ENCODE data around the gene HIP1.
"Not testable (repeated sequence)": the region's sequence is repeated elsewhere in the genome, so short reads cannot be mapped to it uniquely, and the experiment has no call there.

The HIP1 gene

DNA sequence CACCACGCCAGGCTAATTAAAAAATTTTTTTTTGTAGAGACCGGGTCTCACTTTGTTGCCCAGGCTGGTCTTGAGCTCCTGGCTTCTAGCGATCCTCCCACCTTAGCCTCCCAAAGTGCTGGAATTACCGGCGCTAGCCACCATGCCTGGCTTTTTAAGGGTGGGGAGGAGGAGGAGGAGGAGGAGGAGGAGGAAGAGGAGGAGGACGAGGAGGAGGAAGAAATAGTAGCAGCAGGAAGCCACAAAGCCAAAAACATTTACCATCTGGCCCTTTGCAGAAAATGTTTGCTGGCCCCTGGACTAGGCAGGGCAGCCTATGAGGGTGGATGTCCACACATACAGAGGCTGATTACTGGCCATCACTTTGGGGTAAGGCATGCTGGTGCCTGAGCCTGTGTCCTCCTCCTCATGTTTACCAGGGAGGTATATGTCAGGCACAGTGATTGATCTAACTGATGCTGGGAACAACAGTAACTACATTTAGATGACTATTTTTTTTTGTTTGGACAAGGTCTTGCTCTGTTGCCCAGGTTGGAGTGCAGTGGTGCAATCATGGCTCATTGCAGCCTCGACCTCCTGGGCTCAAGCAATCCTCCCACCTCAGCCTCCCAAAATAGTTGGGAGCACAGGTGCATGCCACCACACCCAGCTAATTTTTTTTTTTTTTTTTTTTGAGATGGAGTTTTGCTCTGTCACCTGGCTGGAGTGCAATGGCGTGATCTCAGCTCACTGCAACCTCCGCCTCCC, 122.1 kb downstream of the HIP1 start:
- Histone ChIP-seq H4K20me1 (ENCODE audit: insufficient read depth) (no peaks in the 10 kb centered on the region), H2AFZ (ENCODE audit: low read depth) (no peak overlapping the region), H3K4me1 (ENCODE audit: low read depth, poor library complexity, severe bottlenecking) (peaks cover 37% of the 10 kb centered on the region), H3K4me2 (no peak overlapping the region), H3K27me3 (ENCODE audit: insufficient read depth, low read depth) (no peaks in the 10 kb centered on the region), H3K9ac (no peak overlapping the region), H3K4me3 (IDR thresholded peaks at IDR 0.05; ENCODE audit: insufficient read depth, low read depth, low read length) (no peak overlapping the region), H3K27ac (no peak overlapping the region), H3K36me3 (ENCODE audit: insufficient read depth) (no peaks in the 10 kb centered on the region), H3K79me2 (ENCODE audit: insufficient read depth, low read depth) (no peaks in the 10 kb centered on the region)
- TF ChIP-seq, protein P1, sequence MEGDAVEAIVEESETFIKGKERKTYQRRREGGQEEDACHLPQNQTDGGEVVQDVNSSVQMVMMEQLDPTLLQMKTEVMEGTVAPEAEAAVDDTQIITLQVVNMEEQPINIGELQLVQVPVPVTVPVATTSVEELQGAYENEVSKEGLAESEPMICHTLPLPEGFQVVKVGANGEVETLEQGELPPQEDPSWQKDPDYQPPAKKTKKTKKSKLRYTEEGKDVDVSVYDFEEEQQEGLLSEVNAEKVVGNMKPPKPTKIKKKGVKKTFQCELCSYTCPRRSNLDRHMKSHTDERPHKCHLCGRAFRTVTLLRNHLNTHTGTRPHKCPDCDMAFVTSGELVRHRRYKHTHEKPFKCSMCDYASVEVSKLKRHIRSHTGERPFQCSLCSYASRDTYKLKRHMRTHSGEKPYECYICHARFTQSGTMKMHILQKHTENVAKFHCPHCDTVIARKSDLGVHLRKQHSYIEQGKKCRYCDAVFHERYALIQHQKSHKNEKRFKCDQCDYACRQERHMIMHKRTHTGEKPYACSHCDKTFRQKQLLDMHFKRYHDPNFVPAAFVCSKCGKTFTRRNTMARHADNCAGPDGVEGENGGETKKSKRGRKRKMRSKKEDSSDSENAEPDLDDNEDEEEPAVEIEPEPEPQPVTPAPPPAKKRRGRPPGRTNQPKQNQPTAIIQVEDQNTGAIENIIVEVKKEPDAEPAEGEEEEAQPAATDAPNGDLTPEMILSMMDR (conservative IDR thresholded peaks at IDR 0.05; ENCODE audit: low read depth, low read length), result no peak

- no peak overlapping the region for H3K9ac ChIP-seq
- H4K20me1 ChIP-seq (ENCODE audit: insufficient read depth), result no peaks in the 10 kb centered on the region
- no peak overlapping the region for H2AFZ ChIP-seq (ENCODE audit: low read depth)
- H3K4me2 ChIP-seq, result no peak overlapping the region
- H3K4me1 ChIP-seq (ENCODE audit: low read depth, poor library complexity, severe bottlenecking), result peaks cover 37% of the 10 kb centered on the region
- TF ChIP-seq, protein P1 (conservative IDR thresholded peaks at IDR 0.05; ENCODE audit: low read depth, low read length), result no peak
- H3K27ac ChIP-seq, result no peak overlapping the region
- H3K27me3 ChIP-seq (ENCODE audit: insufficient read depth, low read depth), result no peaks in the 10 kb centered on the region
- H3K36me3 ChIP-seq (ENCODE audit: insufficient read depth), result no peaks in the 10 kb centered on the region
- H3K79me2 ChIP-seq (ENCODE audit: insufficient read depth, low read depth), result no peaks in the 10 kb centered on the region
- no peak overlapping the region for H3K4me3 ChIP-seq (IDR thresholded peaks at IDR 0.05; ENCODE audit: insufficient read depth, low read depth, low read length)
Observed at GRCh38 chr7:75614401-75614800, 124.3 kb downstream of the HIP1 start.

DNA sequence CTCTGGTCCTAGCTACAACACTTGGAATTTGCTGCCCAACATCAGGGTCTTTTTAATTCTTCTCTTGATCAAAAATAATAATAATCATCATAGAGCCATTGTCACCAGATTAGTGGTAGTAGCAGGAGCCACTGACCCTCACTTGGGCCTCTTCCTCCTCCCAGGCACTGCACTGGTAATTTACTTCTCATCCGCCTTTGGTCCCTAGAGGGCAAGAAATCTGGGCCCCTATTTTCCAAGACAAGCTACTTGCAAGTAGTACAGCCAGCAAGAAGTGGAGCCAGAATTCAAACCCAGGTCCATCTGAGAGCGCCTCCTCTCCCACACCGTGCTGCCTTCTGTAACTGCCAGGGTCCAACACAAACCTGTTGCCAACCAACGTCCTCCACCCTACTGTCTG, 125.4 kb downstream of the HIP1 start:
- Histone ChIP-seq H3K9ac (no peak overlapping the region), H4K20me1 (ENCODE audit: insufficient read depth) (no peaks in the 10 kb centered on the region), H3K27me3 (ENCODE audit: insufficient read depth, low read depth) (no peaks in the 10 kb centered on the region), H3K36me3 (ENCODE audit: insufficient read depth) (no peaks in the 10 kb centered on the region), H3K27ac (no peak overlapping the region), H3K4me1 (ENCODE audit: low read depth, poor library complexity, severe bottlenecking) (peaks cover 28% of the 10 kb centered on the region), H3K4me3 (IDR thresholded peaks at IDR 0.05; ENCODE audit: insufficient read depth, low read depth, low read length) (no peak overlapping the region), H3K4me2 (no peak overlapping the region), H3K79me2 (ENCODE audit: insufficient read depth, low read depth) (no peaks in the 10 kb centered on the region), H2AFZ (ENCODE audit: low read depth) (no peak overlapping the region)
- TF ChIP-seq, protein P1 (conservative IDR thresholded peaks at IDR 0.05; ENCODE audit: low read depth, low read length), result no peak

DNA sequence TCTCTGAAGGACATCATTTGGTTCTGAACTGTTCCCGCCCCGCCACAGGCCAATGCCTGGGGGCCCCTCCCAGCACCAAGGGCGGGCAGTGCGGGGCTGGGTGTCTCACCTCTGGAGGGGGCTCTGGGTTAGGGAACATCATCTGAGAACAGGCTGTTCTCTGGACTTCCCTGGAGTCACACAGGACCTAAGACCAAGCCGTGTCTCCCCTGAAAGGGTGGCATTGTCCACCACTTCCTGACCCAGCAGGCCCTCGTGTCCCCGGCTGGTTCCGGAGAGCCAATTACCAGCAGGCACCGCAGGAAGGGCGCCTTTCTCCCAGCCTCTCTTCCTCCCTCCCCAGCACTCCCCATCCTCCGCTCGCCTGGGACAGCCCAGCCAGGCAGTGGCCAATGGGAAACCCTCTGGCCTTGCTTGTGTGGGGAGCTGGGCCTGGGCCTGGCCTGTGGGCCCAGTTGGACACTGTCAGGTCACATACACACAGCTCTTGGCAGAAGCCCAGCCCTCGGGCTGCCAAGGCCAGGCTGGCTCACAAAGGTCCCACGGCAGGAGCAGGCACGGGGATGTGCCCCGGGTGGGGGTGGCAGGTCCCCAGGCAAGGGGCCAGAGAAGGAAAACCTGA, 127.1 kb downstream of the HIP1 start:
- Histone ChIP-seq H3K4me2 (no peak overlapping the region), H3K4me3 (IDR thresholded peaks at IDR 0.05; ENCODE audit: insufficient read depth, low read depth, low read length) (no peak overlapping the region), H4K20me1 (ENCODE audit: insufficient read depth) (no peaks in the 10 kb centered on the region), H3K27ac (no peak overlapping the region), H2AFZ (ENCODE audit: low read depth) (no peak overlapping the region), H3K36me3 (ENCODE audit: insufficient read depth) (no peaks in the 10 kb centered on the region), H3K4me1 (ENCODE audit: low read depth, poor library complexity, severe bottlenecking) (peaks cover 11% of the 10 kb centered on the region), H3K79me2 (ENCODE audit: insufficient read depth, low read depth) (no peaks in the 10 kb centered on the region), H3K27me3 (ENCODE audit: insufficient read depth, low read depth) (no peaks in the 10 kb centered on the region), H3K9ac (no peak overlapping the region)
- TF ChIP-seq, protein P1 (conservative IDR thresholded peaks at IDR 0.05; ENCODE audit: low read depth, low read length), result no peak

- H3K4me2 ChIP-seq; H3K27ac ChIP-seq; H3K36me3 ChIP-seq (ENCODE audit: insufficient read depth); H2AFZ ChIP-seq (ENCODE audit: low read depth); H3K27me3 ChIP-seq (ENCODE audit: insufficient read depth, low read depth); H4K20me1 ChIP-seq (ENCODE audit: insufficient read depth); H3K9ac ChIP-seq; H3K4me1 ChIP-seq (ENCODE audit: low read depth, poor library complexity, severe bottlenecking); H3K4me3 ChIP-seq (IDR thresholded peaks at IDR 0.05; ENCODE audit: insufficient read depth, low read depth, low read length); H3K79me2 ChIP-seq (ENCODE audit: insufficient read depth, low read depth): not testable (repeated sequence)
Observed at GRCh38 chr7:75609416-75609815, 129.3 kb downstream of the HIP1 start.

Data from KMS-11 (cell line).